Dedifferentiated amniotic fluid mesenchymal stem cell (primary cell): ENCODE data around the gene ZNF366.

ENCODE experiments used
- DNase-seq: peaks from one replicate; pipeline ENCODE4 v3.0.0-alpha.2; 2016; ENCODE audit errors: extremely low spot score

Gene ZNF366

DNA sequence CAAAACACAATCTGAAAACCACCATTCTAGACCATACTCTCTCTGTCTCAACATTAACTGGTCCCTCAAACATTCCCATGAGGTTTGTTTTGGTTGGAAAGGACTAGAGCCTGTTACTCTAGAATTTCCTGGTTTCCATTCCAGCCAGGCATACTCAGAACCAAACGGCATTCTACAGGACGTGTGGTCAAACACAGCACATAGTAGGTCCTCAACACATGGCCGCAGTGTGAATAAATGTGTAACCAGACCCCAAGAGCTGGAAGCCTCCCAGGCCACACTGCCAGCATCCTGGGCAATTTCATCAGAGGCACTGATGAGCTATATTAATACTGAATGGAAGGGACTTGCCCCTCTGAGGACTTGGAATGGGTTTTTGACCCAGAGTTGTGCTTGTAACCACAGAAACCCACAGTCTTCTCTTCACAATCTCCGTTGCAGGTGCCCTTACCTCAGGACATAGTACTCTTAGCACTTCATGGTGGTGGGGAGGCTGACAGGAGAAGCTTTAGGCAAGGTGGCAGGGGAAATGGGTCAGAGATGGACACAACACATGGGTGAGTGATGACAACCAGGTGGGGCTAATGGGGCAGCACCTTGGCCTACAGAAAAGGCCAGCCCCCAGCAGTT lies 66.0 kb downstream of the ZNF366 start:
- no peak for DNase-seq

DNA sequence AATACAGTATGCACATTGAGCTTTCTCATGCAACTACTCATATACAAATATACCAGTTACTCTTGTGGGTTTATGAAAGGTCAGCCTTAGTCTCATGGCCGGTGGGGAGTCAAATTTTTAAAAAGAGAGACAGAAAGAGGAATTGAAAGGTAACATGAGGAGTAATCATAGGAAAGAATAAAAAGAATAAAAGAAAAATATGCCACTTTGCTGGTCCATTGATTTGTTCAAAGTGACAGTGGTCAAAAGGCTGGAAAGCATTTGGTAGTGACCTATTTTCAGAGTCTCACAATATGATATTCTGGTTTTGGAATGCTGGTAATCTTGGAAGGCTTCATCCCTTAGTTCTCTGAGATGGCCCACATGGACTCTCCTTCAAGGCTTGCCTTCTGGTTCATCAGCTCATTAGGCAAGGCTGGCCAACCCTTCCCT lies 67.0 kb downstream of the ZNF366 start:
- no peak for DNase-seq

DNA sequence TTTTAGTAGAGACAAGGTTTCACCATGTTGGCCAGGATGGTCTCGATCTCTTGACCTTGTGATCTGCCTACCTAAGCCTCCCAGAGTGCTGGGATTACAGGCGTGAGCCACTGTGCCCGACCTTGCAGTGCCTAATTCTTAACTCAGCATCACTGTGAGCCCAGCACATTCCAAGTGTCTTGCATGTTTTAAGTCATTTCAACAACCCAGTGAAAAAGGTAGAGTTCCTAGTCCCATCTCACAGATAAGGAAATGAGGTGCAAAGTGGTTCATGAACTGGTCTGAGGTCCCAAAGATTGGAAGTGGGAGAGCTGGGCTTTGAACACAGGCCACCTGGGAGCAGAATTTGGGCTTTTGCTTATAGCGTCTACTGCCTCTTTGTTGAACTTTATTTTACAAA lies 68.0 kb downstream of the ZNF366 start:
- DNase-seq: no peak

DNA sequence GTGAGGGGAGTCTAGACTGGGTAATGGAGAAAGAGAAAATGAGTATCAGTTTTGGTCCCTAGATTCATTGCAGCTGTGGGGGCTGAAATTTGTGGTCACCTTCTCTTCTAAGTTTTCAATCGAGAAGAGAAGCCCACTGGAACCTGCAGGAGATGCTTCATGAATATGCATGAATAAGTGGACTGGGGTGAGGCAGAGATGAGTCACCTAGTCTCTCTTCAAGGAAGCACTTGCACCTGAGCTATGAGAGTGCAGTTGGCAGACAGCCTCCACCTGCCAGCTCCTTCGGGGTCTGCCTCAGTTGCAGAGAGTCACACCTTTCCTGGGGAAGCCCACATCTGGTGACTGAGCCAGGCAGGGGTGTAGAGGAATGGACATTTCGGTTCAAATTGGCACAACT lies 69.1 kb downstream of the ZNF366 start:
- DNase-seq: no peak

DNA sequence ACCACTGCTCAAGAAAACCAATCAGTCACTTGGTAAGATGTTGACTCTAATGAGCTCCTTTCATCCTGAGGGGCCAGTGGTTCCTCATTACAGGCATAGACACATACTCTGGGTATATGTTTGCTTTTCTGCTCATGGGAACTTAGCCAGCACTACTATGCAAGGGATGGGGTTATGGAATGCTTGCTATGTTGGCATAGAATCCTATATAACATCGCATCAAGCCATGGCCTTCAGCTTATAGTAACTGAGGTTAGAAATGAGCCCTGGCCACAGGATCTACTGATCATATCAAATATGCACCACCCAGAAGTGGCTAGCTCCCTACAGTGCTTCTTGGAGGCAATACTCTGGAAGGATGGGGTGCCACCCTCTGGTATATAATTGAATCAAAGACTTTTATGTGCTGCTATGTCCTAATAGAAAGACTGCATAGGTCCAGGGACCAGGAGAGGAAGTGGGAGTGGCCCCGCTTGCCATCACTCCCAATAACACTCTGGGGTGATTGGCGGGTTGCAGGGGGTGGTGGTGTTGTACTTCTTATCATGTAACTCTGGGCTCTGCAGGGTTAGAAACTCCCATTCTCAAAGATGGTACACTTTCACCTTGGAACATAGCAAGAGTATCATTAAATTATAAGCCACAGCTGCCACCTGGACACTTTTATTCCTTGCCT lies 70.3 kb downstream of the ZNF366 start:
- DNase-seq: peak; percentile 32

DNA sequence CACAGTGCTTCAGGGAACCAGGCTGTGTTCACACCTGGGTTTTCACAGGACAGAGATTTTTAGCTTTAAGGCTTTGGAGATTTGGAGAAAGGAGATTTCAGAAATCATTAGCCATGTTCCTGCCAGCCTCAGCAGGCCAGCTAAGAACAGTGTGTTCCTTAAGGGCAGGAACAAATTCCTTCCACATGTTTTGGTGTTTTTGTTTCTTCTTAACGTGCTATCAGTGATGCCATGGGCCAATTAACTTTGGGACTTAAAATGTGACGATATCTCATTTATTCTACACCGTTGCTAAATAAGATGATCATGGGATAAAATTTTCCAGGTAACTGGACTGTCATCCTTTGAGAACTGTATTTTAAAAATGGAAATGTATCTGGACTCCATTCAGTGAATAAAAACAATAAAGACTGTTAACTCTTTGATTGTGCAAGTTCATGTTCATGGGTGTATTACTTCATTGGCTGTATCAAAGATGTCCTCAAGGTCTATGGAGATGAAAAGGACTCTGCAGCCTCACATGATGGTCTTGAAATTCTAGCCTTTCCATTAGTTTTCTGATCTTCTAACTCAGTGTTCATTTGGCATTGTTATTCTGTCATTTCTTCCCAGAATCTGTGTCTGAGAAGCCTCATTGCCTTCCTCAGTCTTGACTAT lies 72.3 kb downstream of the ZNF366 start:
- DNase-seq: no peak

DNA sequence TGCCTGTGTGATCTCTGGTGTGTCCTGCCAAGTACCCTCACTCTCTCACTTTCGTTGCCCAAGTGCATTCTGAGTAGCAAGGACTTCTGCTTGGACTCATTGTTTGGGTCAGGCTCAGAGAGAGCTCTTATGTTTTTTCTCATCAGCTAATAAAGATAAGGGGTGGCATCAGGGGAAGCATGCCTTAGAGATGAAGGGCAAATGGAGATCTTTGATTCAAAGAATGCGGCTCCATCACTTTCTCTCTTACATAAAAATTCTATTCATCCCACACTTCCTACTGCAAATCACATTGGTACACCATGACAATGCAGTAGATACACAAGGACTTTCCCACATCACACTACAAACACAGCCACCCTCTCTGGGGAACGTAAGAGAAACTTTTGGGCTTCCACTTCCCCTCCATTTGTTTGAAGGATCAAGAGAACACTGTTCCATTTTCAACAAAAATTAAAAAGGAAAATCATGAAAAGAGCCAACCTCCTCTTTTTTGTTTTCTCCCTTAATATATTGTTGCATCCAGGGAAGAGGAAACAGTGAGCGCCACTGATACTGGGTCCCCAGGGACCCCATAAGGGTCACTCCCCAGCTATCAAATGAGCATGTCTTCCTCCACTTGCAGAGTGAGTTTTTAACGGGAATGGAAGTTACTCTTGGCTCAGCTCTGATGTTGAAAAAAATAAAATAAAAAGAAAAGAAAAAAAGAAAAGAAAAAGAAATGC lies 73.0 kb downstream of the ZNF366 start:
- no peak for DNase-seq

DNA sequence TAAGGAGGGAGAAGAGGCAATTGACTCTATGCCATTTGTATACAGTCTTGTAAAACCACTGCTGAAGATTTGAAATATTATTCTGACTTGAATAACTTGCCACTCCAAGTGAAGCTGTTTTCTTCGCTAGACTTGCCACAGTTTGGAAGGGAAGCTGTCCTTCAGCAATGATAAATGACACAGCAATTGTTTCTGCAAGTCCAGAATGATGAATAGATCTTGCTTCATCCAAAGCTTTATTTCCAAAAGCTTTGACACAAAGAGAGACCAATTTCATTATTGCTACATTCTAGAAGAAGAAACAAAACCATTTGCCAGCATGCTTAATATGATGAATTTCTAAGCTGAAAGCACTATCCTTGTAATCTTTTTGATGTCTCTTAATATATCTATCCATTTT lies 73.7 kb downstream of the ZNF366 start:
- no peak for DNase-seq

DNA sequence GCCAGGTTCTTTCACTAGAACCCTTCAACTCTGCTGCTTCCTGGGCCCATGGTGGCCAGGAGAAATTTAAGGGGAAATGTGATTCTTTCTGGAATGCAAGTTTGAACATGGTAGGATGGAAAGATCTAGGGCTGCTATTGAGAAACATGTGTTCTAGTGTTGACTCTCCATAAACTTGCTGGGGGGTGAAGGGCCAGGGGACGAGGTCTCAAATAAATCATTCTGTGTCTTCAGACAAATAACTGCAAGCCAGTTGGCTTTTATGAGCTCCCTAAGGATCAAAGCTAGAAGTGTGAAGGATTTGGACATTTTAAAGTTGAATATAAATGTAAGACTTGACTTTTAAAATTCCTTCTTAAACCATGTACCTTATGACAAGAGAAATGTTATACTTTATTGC lies 78.5 kb downstream of the ZNF366 start:
- no peak for DNase-seq

DNA sequence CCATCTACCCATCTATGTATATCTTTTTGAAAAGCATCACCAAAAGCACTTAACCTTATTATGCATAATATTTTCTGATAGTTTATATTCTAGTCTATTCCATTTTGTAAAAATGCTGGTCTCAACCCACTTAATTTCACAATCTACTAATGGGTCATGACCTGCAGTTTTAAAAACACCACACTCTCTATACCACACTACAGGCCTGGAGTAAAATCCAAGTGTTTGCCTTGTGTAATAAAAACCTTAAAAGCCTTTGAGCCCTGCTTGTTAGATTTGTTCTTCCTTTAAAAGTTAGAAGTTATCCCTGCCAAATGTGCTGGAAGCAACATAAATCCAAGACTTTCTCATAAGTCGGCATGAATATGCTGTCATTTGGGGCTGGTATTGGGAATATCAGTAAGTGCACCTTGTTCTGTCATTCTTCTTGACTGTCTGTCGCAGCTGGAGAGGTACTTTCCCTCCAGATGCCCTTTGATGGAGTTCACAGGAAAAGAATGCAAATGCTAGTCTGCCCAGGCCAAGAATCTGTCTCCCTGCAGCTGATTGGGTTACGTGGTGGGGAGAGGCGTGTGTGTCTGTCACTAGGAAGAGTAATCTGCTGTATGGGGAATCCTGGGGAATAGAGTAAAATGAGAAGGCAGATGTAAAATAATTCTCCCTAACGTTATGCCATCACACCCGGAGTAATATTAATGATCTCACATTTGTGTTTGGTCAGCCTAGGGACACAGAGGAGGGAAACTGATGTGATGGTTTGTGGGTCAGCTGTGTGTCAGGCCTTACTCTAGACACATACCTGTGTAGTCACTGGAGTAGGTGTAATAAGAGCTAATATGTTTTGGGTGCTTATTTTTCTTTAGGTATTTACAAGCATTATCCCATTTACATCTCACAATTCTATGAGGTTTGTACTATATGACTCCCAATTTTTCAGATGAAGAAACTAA lies 79.4 kb downstream of the ZNF366 start:
- DNase-seq: no peak

DNA sequence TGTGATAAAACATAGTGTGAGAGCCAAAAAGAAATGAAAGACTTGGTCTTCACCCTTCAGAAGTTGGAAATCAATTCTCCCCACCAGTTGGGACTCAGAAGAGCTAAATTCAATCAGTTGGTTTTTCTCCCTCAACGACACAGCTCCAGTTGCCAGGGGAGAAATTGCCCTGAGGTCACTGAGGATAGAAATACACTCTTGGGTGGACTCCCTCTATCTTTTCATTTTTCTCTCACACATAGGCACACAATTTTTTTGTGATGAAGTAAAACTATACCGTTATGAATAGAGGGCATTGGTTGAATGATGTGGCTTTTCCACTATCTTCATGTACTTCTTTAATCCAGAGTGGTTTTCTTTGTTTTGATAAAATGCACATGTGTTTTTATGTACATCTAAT lies 80.2 kb downstream of the ZNF366 start:
- no peak for DNase-seq

DNA sequence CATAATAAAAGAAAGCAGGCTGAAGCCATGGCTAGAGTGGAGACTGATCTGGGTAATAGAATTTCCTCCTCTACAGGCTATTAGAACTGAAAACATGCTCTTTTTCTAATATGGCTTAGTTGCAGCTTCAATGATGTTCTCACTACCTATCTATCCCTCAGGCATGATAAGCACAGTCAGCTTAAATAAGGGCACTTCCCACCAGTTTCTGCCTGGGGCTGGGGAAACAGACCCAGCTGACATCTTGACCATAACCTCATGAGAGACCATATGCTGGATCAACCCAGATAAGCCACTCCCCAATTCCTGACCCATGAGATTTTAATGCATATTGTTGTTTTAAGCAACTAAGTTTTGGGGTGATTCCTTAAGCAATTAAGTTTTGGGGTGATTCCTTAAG lies 81.2 kb downstream of the ZNF366 start:
- no peak for DNase-seq

DNA sequence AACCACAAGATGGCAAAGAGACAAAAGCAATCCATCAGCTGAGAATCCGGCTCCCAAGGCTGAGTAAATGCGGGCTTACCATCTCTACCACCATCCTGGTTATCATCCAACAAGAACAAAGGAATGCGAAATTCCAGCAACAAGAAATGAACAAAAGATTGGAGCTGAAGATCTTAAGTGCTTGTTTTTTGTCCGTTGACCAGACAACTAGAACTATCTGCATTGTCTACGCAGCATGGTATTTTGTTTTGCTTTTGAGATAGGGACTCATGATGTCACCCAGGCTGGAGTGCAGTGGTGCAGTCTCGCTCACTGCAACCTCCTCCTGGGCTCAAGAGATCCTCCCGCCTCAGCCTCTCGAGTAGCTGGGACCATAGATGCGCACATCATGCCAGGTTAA lies 88.9 kb downstream of the ZNF366 start:
- DNase-seq: no peak

DNA sequence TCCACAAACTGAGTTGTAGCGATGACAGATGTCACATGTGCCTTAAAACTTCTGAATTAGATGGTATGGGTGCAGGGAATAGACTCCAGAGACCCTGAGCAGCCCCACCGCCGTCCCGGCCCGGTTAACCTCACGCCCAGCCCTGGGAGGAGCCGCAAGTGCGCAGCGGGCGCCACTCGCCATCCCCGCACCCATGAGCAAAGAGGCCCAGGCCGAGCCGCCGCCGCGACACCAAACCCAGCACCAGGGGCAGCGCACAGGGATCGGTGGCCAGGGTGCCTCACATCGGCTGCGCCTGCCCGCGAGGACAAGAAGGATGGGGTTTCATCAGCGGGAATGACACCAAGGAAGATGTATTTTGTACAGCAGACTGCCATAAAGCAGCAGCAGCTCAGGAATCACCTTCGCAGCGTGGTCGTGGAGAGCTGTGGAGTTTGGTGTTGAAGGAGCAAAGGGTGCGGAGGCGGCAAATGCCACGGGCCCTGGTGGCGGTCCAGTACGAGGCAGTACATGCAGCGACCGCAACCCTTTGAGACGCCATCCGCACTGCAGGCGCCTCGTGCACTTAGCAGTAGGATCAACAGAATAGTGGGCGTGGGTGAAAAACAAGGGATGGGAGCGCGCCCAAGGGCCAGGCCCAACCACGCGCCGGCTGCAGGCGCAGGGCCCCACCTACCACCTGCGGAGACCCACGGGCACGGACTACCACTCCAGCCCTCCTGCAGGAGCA lies 89.7 kb downstream of the ZNF366 start:
- DNase-seq: no peak

DNA sequence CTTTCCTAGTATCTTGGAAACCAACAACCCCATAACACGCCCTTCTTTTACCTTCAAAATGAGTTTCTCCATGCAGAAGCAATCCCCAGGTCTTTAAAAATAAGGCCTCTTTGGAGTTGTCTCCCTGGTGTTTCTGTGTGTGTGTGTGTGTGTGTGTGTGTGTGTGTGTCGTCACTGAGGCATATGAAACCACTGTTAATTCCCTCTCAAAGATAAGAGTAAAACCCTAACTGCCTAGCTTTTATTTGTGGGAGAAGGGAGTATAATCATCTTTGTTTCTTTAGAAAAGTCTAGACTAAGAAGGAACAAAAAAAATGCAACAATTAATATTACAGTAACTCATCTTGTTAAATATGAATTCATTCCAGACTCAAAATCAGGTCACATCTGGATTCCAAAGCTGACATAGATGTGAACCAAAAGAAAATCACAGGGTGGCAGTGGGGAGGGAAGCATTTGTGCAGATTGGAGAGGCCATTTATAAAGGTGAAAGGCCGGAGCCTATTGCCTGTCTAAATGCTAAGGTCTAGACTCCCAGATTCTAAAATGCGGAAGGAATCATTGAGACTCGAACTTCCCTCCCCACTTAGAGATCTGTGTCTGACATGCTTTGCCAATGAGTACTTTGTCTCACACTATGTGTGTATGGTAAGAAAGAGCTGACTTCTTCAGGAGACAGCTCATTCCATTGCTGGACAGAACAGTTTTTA lies 91.4 kb downstream of the ZNF366 start:
- no peak for DNase-seq

DNA sequence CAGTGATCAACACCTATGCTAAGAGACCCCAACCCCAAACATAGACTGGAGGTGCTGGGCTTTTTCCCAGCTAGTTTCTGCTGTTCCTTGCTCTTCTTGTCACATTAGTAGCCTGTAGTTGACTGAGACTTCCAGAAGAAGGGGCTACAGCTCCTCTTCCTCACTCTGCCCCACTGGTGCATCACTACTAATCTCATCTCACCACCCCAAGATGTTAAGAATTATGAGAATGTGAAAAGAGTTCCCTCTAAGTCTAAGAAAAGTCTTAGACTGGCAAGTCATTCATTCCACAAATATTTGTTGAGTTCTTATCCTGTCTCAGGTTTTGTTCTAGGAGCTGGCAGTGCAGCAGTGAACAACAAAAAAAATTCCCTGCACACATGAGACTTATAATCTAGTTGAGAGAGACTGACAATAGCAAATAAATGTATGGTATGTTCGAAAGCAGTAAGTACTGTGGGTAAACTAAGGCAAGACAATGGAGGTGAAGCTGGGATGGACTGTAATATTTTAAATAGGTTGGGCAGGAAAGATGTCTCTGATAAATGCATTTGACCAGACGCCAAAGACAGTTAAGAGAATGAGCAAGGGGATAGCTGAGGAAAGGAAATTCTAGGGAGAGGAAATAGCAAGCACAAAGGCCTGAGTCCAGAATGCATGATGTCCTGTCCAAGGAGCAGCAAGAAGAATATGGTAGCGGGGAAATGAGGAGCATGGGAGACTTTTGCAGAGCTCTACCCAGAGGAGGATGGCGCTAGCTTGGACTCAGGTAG lies 94.7 kb downstream of the ZNF366 start:
- peak; percentile 31 for DNase-seq

DNA sequence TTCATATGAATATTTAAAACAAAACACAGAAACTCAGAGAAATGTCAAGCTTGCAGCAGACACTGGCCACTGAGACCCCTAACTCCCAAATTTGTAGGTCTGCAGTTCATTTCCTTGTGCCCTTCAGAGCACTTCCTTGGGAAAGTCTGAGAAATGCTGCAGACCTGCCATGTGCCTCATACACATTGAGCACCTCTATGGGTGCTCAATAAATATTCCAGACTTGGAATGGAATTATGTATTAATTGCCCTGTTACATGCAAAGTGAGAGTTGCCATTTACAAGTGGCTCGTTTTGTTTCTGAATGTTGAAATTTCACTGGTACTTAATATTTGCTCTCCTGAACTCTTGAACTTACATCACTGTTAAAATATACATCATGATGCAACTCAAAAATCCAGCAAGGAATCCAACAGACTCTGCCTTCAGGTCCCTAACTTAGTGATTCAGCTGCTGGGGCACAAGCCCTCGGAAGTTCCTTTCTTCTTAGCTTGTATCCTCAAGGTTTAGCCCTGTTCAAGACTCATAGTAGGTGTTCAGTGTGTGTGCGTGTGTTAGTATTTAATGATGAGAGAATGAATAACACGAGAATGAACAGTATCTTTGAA lies 96.4 kb downstream of the ZNF366 start:
- DNase-seq: peak; percentile 33

DNA sequence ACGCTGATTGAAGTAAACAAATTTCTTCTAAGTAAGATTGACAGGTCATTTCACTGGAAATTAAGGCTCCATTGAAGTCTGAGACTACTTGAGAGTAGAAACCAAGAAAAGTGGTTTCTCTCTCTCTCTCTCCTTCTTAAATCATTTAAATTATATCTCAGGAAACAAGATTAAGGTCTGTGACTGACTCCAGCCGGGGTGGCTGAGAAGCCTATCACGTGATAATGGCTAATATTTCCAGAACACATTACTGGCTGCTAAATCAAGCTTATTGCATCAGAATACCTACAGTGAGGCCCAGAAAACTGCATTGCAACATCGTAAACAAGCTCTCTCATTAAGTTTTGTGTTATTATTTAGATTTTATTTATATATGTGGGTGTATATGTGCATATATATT lies 98.6 kb downstream of the ZNF366 start:
- DNase-seq: no peak

DNA sequence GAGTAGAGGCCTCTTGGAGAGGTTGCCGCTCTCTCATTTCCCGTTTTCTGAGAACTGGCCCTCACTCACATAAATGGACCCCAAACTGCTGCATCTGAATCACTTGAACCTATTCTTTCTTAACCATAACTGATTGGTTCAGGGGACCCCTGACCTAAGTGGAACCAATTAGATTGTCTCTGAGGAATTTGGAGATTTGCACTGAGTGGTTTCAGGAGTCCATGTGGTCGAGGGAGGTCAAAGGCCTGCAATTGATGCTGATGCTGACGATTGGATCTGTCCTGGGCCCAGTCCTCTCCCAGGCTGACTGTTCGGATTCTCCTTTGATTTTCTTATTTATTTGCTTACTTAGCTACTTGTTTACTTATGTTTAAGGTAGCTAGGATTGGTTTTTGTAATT lies 99.1 kb downstream of the ZNF366 start:
- no peak for DNase-seq
